ENCODE measurements around the gene PAX2.

DNA sequence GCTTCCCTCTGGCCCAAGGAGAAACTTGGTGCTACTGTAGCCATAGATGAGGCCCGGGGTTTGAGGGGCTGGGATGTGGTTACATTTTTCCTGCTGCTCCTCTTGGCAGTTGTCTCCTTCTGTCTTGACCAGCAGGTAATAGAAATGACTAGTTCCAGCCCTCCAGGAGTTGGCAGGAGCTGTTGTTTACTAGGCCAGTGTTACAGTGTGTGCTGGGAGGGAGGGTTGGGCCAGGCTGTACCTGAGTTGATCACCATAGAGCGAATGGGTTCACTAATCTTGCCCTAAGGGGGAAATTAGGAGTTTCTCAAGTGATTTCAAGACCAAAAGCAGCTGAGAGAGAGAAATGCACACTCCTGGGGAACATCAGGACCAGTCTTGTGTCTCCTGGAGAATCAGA lies 34.9 kb downstream of the PAX2 start:
- TF ChIP-seq POLR2A (IDR thresholded peaks at IDR 0.05; ENCODE audit: low read depth, low read length) (no peak), PAX5 (IDR thresholded peaks at IDR 0.05; ENCODE audit: insufficient read depth, low read length, severe bottlenecking) (no peak)
